ENCODE results near the gene SORBS1.

SORBS1 gene

GRCh38 chr10:95561177-95561863, at the start of gene SORBS1:
Gene SORBS1 (minus strand): TSS chr10:95561371. CDS start chr10:95441135, 120,236 bp downstream.
- peak; percentile 97 for DNase-seq

- DNase-seq: no peak
These were observed 49.6 kb upstream of the SORBS1 start for GRCh38 chr10:95610727-95611126.

DNA sequence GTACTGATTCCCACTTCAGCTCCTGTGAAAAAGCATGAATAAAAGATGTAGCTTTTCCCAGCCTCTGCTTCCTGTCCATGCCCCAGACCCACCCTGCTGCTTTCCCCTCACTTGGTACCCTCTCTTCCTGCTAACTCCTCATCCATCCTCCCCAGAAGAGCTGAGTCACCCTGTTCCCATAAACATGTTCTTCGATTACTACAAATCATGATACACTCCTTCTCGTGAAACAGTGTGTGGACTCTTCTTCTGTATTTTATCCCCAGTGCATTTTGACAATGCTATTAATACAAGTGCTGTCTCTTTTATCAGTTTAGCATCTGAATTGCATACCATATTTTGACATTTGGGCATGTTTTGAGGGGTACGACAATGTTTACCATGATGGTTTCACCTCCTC, 45.8 kb upstream of the SORBS1 start:
- DNase-seq: no peak

DNA sequence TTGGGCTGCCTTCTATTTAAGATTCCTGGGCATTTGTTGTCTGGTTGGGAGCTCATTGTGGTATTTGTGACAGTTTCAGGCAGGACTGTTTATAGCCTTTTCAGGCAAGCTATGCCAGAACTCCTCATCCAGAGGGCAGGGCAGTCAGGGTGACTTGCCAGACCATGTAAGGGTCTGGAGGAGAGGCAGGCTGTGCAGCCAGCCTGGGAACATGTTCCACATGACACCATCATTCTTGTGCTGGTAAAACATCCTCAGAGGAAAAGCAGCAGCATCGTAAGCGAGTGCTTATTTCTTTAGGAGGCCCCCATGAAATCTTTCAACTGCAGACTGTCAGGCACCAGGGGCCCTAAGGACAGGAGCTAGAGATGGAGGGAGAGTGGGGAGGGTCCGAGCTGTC, 44.0 kb upstream of the SORBS1 start:
- no peak for DNase-seq

- no peak for DNase-seq
These were observed 43.5 kb upstream of the SORBS1 start for GRCh38 chr10:95604630-95605029.

GRCh38 chr10:95602382-95602781, 41.2 kb upstream of the SORBS1 start:
- no peak for DNase-seq

DNA sequence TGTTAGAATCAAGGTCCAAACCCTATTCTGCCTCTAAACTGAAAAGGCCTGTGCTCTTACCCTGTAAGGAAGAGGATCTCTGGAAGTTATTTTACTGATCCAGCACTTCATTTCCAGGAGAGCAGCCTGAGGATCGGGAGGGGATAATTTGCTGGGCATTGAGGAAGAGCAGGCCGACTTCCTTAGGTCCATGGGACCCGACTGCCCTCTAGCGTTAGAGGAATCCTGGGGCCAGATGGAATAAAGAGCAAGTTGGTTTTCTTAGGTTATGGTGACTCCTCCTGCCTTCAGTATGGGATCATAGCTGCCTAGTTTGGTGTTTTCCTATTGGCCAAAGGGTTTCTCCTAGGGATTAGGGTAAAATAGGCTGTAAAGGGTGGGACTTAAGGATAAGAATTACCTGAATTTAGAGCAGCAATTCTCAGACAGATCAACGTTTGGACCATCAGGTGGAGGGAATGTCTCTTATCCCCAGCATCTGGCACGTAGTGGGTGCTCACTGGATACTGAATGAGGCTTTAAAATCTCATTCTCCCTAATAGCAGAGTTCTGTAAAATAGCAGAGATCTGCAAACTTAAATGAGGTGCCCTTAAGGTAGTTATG, 40.0 kb upstream of the SORBS1 start:
- peak; percentile 71 for DNase-seq

GRCh38 chr10:95600158-95600557, 39.0 kb upstream of the SORBS1 start:
- no peak for DNase-seq

GRCh38 chr10:95597788-95598187, 36.6 kb upstream of the SORBS1 start:
- no peak for DNase-seq

DNA sequence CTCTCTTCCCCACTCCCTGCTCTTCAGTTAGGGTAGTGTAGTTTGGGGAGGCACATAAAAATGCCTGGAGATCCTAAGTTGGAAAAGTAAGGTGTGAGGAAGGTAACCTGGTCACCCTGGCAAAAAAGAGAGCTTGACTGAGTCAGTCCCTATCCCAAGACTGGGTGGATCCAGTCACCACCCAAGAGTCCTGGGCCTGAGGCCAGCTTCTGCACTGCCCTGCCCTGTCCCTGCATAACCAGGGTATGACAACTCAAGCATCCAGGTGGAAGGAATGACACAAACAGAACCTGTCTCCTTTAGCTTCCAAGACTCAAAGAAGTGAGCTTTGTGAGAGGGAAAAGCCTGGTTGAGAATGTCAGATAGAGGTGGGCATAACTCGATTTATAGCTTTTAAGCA, 26.9 kb upstream of the SORBS1 start:
- no peak for DNase-seq

GRCh38 chr10:95579835-95580535, 18.8 kb upstream of the SORBS1 start:
- DNase-seq: no peak

- no peak for DNase-seq
These were observed 18.1 kb upstream of the SORBS1 start for GRCh38 chr10:95579292-95579691.

DNA sequence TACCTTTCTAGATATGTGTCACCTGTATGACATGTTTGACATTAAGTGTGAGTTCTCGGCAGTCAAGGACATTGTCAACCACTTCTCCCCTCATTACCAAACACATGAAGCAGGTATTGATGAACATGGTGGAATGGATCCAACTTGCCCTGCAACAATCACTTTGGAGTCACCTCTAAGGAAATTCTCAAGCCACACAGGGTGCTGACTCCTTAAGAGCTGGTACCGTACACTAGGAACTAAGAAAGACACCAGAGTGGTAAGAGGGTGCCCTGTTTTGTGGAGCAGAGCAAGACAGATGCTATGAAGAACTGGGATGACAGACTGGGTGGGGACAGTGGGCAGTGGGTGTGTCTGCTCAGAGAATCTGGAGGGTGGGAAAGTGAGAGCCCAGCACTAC, 17.4 kb upstream of the SORBS1 start:
- DNase-seq: no peak

DNA sequence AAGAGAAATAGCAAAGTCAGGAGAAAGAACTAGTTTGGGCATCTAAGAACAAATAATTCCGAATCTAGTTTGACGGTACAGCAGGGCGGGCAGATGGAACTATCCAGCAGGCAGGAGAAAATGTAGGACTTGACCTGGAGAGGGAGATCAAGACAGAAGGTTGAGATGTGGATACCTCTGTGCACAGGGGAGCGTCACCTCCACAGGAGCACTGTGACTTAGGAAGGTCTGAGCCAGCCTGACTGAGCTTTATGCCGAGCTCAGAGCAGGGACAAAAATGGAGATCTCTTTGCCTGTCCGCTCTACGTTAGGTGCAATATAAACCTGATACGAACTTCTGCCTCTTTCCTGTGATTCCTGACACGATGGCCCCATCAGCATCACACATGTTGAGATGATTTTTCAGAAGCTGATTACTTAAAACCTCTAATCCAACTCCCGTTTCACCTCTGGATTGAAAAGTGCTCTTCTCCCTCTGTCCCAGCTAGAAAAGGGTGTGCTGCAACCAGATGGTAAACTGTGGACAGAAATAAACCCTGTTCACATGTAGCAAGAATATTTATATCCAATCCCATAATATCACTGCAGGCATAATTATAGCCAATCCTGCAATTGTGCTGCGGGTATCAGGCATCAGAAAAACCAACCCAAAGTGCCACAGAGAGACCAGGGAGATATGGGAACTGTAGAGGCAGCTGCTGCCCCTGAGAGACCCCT, 13.6 kb upstream of the SORBS1 start:
- no peak for DNase-seq

DNA sequence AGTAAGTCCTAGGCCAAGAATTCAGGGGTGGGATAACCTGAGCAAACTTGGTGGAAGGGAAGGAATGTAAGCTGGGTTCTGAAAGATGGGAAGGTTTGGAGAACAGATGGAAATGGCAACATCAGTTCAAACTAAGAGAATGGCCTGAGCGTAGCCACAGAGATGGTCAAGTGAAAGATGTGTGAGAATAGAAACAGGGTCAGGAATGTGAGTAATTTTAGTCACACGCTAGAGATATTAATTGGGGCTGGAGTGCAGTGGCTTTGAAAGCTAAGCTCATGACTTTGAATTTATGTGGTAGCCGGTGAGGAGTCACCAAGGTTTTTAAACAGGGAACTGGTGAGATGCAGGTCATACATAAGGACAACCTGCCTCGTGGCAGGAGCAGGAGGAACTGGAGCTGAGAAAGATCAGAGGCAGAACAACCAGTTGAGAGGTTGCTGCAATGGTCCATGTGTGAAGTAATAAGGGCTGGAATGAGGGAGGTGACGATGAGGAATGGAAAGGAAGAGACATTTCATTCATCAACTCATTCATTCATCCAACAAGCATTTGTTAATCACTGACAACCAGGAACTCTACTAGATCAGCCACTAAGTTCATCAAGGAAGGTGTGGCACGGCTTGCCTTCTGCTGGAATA, 12.9 kb upstream of the SORBS1 start:
- DNase-seq: no peak

GRCh38 chr10:95573527-95573926, 12.4 kb upstream of the SORBS1 start:
- DNase-seq: no peak

- no peak for DNase-seq
These were observed 11.1 kb upstream of the SORBS1 start for GRCh38 chr10:95572131-95572820.

- no peak for DNase-seq
These were observed 10.2 kb upstream of the SORBS1 start for GRCh38 chr10:95571390-95571789.

GRCh38 chr10:95569368-95569767, 8.2 kb upstream of the SORBS1 start:
- peak; percentile 12 for DNase-seq

DNA sequence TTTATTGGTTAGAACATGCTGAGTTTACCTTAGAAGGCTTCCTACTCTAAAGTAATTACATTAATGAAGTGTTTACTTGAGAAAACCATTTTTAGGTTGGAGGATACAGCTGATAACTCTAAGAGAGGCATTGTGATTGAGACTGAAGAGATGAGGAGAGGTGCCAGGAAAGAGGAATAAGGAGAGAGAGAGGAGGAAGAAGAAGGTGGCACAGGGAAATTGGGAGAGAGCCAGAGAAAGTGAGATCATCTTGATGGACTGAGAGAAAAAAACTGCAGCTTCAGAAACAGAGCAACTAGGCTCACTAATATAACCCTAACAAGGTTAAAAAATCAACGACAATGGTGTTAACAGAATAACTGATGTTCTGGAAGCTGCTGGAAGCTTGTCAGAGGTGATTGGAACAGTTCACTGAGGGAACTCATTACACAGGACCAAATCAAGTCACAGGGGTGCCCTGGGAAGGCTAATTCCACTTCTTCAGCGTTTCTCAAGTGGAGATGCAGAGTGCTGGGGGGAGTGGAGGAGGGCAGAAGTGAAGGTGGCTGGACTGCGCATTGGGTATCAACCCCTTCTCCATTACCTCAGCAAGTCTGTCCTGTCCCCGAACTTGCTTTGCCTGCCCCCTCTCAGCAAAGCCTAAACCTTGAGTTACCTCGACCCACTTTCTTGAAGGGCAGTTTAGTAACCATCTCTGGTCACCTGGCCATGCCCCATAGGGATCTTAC, 6.9 kb upstream of the SORBS1 start:
- DNase-seq: no peak

DNA sequence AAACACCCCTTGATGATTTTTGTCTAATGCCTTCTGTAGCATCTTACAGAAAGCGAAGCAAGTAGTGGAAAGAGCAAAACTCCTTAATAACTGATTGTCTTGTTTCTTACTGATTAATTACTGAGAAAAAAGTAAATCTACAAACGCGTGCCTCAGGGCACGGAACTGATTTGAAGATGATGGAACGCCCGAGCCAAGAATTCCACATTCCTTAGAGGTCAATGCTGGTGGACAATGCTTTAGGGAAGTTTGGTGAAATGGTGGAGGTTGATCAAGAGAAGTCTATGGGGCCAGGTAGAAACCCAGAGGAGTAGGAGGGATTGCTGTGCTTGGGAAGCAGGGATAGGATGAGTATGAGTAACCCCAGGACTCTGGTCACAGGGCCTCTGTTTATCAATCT, 5.0 kb upstream of the SORBS1 start:
- DNase-seq: no peak

GRCh38 chr10:95565336-95565735, 4.2 kb upstream of the SORBS1 start:
- DNase-seq: no peak
